GM12891 (cell line): ENCODE data around the gene FGD5.
"Not testable (repeated sequence)": the region's sequence is repeated elsewhere in the genome, so short reads cannot be mapped to it uniquely, and the experiment has no call there.

ENCODE experiments used
- DNase-seq: peaks from one replicate; pipeline ENCODE4 v3.0.0; 2011; ENCODE audit warnings: low spot score; ENCODE audit not compliant: insufficient read length
- FAIRE-seq: peaks from 2 replicates; lab custom pipeline; 2011; peaks lifted over from hg19 to GRCh38; lab: Jason Lieb, UNC
- PAX5 ChIP-seq: IDR thresholded peaks from 2 replicates; pipeline ENCODE4 v1.6.1; 2011; ENCODE audit warnings: low read length, moderate library complexity, mild to moderate bottlenecking; ENCODE audit not compliant: insufficient read depth, severe bottlenecking
- POLR2A ChIP-seq: IDR thresholded peaks from 2 replicates; pipeline ENCODE4 v1.6.1; 2011; ENCODE audit warnings: low read depth, low read length, control low read depth
- POLR2AphosphoS5 ChIP-seq: IDR thresholded peaks from 2 replicates; pipeline ENCODE4 v1.6.1; 2011; ENCODE audit warnings: low read depth, low read length, control low read depth
- POU2F2 ChIP-seq: IDR thresholded peaks from 2 replicates; pipeline ENCODE4 v1.6.1; 2011; ENCODE audit warnings: low read depth, mild to moderate bottlenecking, control low read depth, low read length, moderate library complexity
- SPI1 ChIP-seq: IDR thresholded peaks from 2 replicates; pipeline ENCODE4 v1.6.1; 2011; ENCODE audit warnings: low read depth, low read length, control low read depth
- TAF1 ChIP-seq: IDR thresholded peaks from 2 replicates; pipeline ENCODE4 v1.6.1; 2011; ENCODE audit warnings: low read depth, low read length, control low read depth

Gene FGD5

DNA sequence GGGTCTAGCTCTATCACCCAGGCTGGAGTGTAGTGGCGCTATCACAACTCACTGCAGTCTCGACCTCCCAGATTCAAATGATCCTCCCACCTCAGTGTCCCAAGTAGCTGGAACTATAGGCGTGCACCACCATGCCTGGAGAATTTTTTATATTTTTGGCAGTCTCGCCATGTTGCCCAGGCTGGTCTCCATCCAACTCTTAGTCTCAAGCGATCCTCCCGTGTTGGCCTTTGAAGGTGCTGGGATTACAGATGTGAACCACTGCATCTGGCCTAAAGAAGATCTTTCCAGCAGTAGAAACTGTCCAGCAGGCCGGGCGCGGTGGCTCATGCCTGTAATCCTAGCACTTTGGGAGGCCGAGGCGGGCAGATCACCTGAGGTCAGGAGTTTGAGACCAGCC is 73.5 kb downstream of the FGD5 start:
- no peak for TF ChIP-seq PAX5
- no peak for TF ChIP-seq TAF1
- TF ChIP-seq POLR2AphosphoS5, result no peak
- no peak for TF ChIP-seq POU2F2
- TF ChIP-seq POLR2A, result no peak
- TF ChIP-seq SPI1, result no peak
- DNase-seq (no peak), FAIRE-seq (no peak)

DNA sequence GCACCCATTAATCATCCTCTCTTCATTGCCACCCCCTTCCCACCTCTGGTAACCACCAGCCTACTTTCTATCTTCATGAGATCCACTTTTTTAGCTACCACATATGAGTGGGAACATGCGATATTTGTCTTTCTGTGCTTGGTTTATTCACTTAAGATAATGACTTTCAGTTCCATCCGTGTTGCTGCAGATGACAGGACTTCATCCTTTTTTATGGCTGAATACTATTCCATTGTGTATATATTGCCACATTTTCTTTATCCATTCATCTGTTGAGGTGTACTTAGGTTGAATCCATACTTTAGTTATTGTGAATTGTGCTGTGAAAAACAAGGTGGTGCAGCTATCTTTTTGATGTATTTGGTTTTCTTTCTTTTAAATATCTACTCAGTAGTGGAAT is 75.3 kb downstream of the FGD5 start:
- no peak for DNase-seq
- TF ChIP-seq POU2F2, result no peak
- no peak for FAIRE-seq

- FAIRE-seq (no peak), DNase-seq (no peak)
- TF ChIP-seq SPI1 (no peak), PAX5 (no peak), POLR2AphosphoS5 (no peak), POU2F2 (no peak), POLR2A (no peak), TAF1 (no peak)
Observed at GRCh38 chr3:14897266-14897665, 78.5 kb downstream of the FGD5 start.

DNA sequence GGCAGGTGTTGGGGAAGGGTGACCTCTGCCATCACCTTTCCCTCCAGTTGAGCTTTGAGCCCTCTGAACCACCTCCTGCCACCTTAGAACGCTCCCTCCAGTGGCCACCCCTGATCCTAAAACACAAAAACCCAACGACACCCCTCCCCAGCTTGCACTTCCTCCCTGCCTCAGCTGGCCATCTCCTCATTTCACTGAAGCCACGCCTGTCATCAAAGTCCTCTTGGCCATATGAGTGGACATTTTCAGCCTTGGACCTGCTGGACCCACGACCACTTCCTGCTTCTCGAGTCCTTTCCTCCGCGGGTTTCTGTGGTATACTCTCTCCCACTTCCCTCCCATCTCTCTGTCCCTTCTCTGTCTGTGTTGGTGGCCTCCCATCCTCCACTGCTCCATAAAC is 80.2 kb downstream of the FGD5 start:
- no peak for DNase-seq
- no peak for FAIRE-seq
- TF ChIP-seq TAF1 (no peak), SPI1 (no peak), POLR2AphosphoS5 (no peak), PAX5 (no peak), POU2F2 (no peak), POLR2A (no peak)

DNA sequence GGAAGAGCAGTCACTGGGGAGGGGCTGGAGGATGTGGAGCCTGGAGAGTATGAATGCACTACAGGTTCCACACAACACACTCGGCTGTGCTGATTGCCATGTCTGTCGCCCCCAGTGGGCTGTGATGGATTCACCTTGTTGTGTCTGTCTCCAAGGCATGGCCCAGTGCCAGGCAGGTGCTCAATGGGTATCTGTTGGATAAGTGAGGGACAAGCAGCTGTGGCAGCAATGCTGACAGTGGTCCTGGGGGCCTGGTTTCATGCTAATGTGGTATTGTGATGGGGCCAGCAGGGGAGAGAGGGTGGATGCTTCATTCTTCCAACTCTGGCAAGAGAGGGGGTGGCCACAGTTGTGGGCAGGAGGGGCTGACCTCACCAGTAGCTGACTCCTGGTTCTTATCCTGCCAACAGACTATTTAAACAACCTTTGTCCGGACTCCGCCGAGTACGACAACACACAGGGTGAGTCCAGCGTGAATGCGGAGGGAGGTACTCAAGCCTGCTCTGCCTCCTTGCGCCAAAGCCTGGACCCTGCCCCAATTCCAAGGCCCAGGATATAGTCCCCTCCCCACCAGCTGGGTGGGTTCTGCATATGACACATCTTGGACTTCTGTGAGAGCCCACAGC is 81.3 kb downstream of the FGD5 start:
- FAIRE-seq, result no peak
- DNase-seq, result no peak
- no peak for TF ChIP-seq SPI1
- TF ChIP-seq POLR2A, result no peak
- no peak for TF ChIP-seq POU2F2
- TF ChIP-seq POLR2AphosphoS5, result no peak
- no peak for TF ChIP-seq TAF1

GRCh38 chr3:14900881-14901873 is 82.4 kb downstream of the FGD5 start:
- FAIRE-seq, result no peak
- TF ChIP-seq POLR2AphosphoS5 (no peak), PAX5 (no peak), POU2F2 (no peak), SPI1 (no peak), TAF1 (no peak), POLR2A (no peak)
- DNase-seq, result no peak

DNA sequence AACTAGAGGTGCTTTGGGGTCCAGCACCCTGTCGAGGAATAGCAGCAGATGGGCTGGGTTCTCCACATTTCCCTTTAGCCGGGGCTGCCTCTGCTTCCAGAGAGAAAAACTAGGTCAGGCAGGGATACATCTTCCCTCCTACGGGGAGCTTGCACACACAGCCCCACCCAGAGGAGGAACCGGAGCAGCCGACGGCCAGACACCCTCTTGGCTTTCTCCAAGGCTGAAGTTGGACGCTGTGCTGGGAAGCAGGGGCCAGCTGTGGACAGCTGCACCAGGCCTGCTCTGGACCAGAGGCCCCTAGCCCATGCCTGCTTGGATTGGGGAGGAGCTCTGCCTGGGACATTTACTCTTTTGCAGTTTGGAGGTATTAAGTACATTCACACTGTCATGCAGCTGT is 84.0 kb downstream of the FGD5 start:
- TF ChIP-seq PAX5 (no peak), POLR2A (no peak), POU2F2 (no peak)
- DNase-seq (no peak), FAIRE-seq (no peak)

GRCh38 chr3:14903501-14903900 is 84.7 kb downstream of the FGD5 start:
- FAIRE-seq, DNase-seq: not testable (repeated sequence)

DNA sequence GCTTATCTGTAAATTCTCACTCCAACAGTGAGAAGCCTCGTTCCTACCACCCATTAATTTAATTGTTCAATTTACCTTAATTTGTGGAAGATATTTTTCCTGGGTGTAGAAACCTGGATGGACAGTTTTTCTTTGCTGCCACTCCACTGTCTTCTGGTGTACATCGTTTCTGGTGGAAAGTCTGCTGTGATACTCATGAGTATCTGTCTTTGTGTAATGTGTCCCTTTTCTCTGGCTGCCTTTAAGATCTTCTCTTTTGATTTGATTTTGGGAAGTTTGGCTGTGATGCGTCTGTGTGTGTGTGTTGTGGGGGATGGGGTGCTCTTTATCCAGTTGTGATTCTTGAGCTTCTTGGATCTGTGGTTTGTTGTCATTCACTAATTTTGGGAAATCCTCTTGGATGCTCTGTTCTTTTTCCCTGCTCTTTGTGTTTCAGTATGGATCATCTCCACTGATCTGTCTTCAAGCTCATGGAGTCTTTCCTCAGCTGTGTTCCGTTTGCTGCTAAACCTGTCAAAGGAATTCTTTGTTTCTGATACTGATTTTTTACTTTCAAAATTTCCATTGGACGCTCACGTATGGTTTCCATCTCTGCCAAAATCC is 86.4 kb downstream of the FGD5 start:
- TF ChIP-seq POU2F2, result no peak
- DNase-seq (no peak), FAIRE-seq (no peak)

DNA sequence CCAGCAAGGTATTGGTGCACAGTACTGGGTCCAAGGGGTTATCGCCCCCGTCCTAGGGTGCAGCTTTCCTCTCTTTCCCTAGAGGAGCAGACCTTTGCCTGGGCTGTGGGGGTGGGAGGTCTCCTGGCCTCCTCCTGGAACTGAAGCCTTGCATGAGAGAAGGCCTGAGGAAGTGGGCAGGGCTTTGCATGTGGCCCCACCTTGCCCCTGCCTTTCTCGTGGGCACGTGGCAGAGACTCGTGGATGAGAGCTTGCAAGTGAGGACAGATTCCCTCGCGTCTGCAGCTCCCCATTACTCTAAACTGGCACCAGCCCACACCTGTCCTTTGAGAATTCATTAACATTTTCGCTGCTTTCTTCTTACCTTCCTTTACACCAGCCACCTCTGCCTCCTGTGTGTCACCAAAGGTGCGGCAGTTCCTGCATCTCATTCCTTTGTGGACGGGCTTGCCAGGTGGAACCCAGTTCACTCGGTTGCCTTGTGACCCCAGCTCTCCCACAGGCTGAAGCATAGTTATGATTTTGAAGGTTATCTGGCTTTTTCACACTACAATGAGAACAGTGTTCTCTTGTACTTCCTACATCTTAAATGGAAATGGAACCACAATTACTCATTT is 87.7 kb downstream of the FGD5 start:
- no peak for FAIRE-seq
- DNase-seq, result no peak
- TF ChIP-seq POLR2AphosphoS5 (no peak), PAX5 (no peak), POLR2A (no peak), TAF1 (no peak), POU2F2 (no peak), SPI1 (no peak)
